GM10248 (cell line): ENCODE results near the gene FUS.

Source experiments
- CTCF ChIA-PET: fragments of 300-600 bp; sonication (Branson Sonifier 250); formaldehyde crosslinking; extraction: SDS; loops from one replicate; lab custom pipeline; 2021; ENCODE audit warnings: antibody characterized with exemption; lab: Yijun Ruan, JAX
- POLR2A ChIA-PET: fragments of 350-650 bp; sonication (Branson Sonifier 250); formaldehyde crosslinking; extraction: SDS; loops from one replicate; lab custom pipeline; 2020; ENCODE audit warnings: antibody characterized with exemption; lab: Yijun Ruan, JAX
- DNase-seq: peaks from one replicate; pipeline ENCODE4 v3.0.0; 2012; ENCODE audit errors: extremely low spot score
- CTCF ChIP-seq: IDR thresholded peaks from 2 replicates; pipeline ENCODE4 v1.5.1; 2012; ENCODE audit warnings: mild to moderate bottlenecking, low read depth; ENCODE audit errors: extremely low read depth, missing control alignments, control extremely low read depth

Gene FUS

GRCh38 chr16:31187808-31188189 lies 7.9 kb downstream of the FUS start:
- POLR2A ChIA-PET = interaction anchor here (1.0 kb wide), 1 partner anchor 15 kb away, joined by 4 read pairs; the partner anchor contains the start of gene PYCARD

GRCh38 chr16:31188450-31189411 lies 8.8 kb downstream of the FUS start:
- ChIA-PET POLR2A (interaction anchor here (1.9 to 2.5 kb wide), 2 partner anchors 9 to 11 kb away, joined by 21 to 27 read pairs; partner anchors contain the start of gene FUS), CTCF (no interaction called here)
- DNase-seq = no peak
- TF ChIP-seq CTCF = no peak

More at GRCh38 chr16:31187808-31188189, 7.9 kb downstream of the FUS start:
- DNase-seq = no peak
- no peak for TF ChIP-seq CTCF
- CTCF ChIA-PET = no interaction called here

- no peak for DNase-seq
- ChIA-PET POLR2A (interaction anchor here (1.9 to 2.5 kb wide), 2 partner anchors 9 to 10 kb away, joined by 21 to 27 read pairs; partner anchors contain the start of gene FUS), CTCF (no interaction called here)
- TF ChIP-seq CTCF = no peak
These were observed 9.5 kb downstream of the FUS start for GRCh38 chr16:31189412-31189778.

- no peak for TF ChIP-seq CTCF
- ChIA-PET POLR2A (interaction anchor here (1.9 to 2.5 kb wide), 2 partner anchors 10 kb away, joined by 21 to 27 read pairs; partner anchors contain the start of gene FUS), CTCF (interaction anchor here (0.8 to 1.0 kb wide), 2 partner anchors 11 to 254 kb away, joined by 3 read pairs; no protein-coding TSS in a partner anchor)
- no peak for DNase-seq
These were observed 10.1 kb downstream of the FUS start for GRCh38 chr16:31190061-31190460.

- POLR2A ChIA-PET = interaction anchor here (2.5 kb wide), 1 partner anchor 11 kb away, joined by 27 read pairs; the partner anchor contains the start of gene FUS
- CTCF ChIA-PET = interaction anchor here (1.0 to 1.2 kb wide), 2 partner anchors 253 kb away, joined by 3 to 4 read pairs; no protein-coding TSS in a partner anchor
- no peak for DNase-seq
- no peak for TF ChIP-seq CTCF
These were observed 11.0 kb downstream of the FUS start for GRCh38 chr16:31190818-31191444.

- no peak for DNase-seq
- ChIA-PET POLR2A (interaction anchor here (0.6 to 2.9 kb wide), 3 partner anchors 8 to 682 kb away, joined by 7 to 21 read pairs (median 16); partner anchors contain the start of genes FUS and ZNF267), CTCF (interaction anchor here (1.2 kb wide), 1 partner anchor 252 kb away, joined by 4 read pairs; no protein-coding TSS in a partner anchor)
- TF ChIP-seq CTCF = no peak
These were observed 11.9 kb downstream of the FUS start for GRCh38 chr16:31191697-31192428.
